ENCODE data around the gene NXPH3.

NXPH3 gene

GRCh38 chr17:49629447-49629846, 53.8 kb downstream of the NXPH3 start:
- no peaks in the 10 kb centered on the region for H3K36me3 ChIP-seq (replicated peaks; ENCODE audit: insufficient read depth, low read length)
- DNase-seq: no peak
- H3K9ac ChIP-seq (ENCODE audit: low read length): no peak overlapping the region
- H3K27ac ChIP-seq (ENCODE audit: low read length): no peak overlapping the region
- no peak for TF ChIP-seq EZH2 (optimal IDR thresholded peaks at IDR 0.05; ENCODE audit: low read depth, low read length)
- TF ChIP-seq EZH2phosphoT487 (IDR thresholded peaks at IDR 0.05; ENCODE audit: low read length): no peak
- no peak for TF ChIP-seq CTCF (IDR thresholded peaks at IDR 0.05; ENCODE audit: low read length)
- no peaks in the 10 kb centered on the region for H3K9me3 ChIP-seq (replicated peaks; ENCODE audit: insufficient read depth, low read length)
- H3K9me2 ChIP-seq (replicated peaks; ENCODE audit: insufficient read depth, low read length): no peaks in the 10 kb centered on the region
- no peak overlapping the region for H2AFZ ChIP-seq (ENCODE audit: low read length)
- no peaks in the 10 kb centered on the region for H3K27me3 ChIP-seq (replicated peaks; ENCODE audit: insufficient read depth, low read length)
- H3K4me2 ChIP-seq (ENCODE audit: low read depth, low read length): no peak overlapping the region
- no peak overlapping the region for H3K4me3 ChIP-seq (ENCODE audit: low read length)
- no peaks in the 10 kb centered on the region for H3K4me1 ChIP-seq (ENCODE audit: low read length)
- no peaks in the 10 kb centered on the region for H3F3A ChIP-seq (ENCODE audit: insufficient read depth, low read length)
- H3K79me2 ChIP-seq (ENCODE audit: low read length): peaks cover 89% of the 10 kb centered on the region
- H4K20me1 ChIP-seq (ENCODE audit: insufficient read depth, low read length): no peaks in the 10 kb centered on the region

DNA sequence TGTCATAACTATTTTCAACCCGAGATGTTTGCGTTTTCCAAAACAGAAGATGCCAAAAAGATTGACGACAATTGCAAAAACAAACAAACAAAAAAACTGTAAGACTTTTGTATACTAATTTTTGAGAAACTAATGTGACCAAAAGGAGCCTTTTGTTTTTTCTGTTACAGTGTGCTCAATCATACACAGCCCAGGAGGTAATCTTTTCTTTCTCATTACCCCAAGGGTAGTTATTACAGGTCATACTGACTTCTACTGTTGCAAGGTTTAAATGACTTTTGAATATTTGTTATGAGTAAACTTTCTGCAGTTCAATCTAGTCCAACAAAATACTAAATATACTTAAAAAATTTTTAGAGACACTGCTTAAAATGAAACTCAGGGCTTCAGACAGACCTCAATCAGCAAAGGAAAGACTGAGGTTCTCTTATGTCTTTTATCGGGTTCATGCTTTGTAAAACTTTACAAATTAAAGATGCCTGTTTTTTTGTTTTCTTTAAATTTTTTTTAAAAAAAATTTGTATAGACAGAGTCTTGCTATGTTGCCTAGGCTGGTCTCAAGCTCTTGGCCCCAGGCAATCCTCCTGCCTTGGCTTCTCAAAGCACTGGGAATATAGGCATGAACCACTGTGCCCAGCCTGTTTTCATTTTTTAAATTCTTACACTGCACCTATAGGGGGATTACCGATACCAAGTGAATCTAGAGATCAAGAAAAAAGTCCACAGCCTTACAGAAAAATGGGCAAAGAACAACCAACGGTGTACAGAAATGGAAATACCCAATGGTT, 54.6 kb downstream of the NXPH3 start:
- Histone ChIP-seq H2AFZ (ENCODE audit: low read length) (no peak overlapping the region), H3K27me3 (replicated peaks; ENCODE audit: insufficient read depth, low read length) (no peaks in the 10 kb centered on the region), H3K4me1 (ENCODE audit: low read length) (no peaks in the 10 kb centered on the region), H3K9ac (ENCODE audit: low read length) (no peak overlapping the region), H3K4me3 (ENCODE audit: low read length) (no peak overlapping the region), H3K27ac (ENCODE audit: low read length) (no peak overlapping the region), H3K4me2 (ENCODE audit: low read depth, low read length) (no peak overlapping the region), H3K9me3 (replicated peaks; ENCODE audit: insufficient read depth, low read length) (no peaks in the 10 kb centered on the region), H4K20me1 (ENCODE audit: insufficient read depth, low read length) (no peaks in the 10 kb centered on the region), H3F3A (ENCODE audit: insufficient read depth, low read length) (no peaks in the 10 kb centered on the region), H3K36me3 (replicated peaks; ENCODE audit: insufficient read depth, low read length) (no peaks in the 10 kb centered on the region), H3K9me2 (replicated peaks; ENCODE audit: insufficient read depth, low read length) (no peaks in the 10 kb centered on the region), H3K79me2 (ENCODE audit: low read length) (peaks cover 87% of the 10 kb centered on the region)
- DNase-seq: no peak
- TF ChIP-seq CTCF (IDR thresholded peaks at IDR 0.05; ENCODE audit: low read length) (no peak), EZH2phosphoT487 (IDR thresholded peaks at IDR 0.05; ENCODE audit: low read length) (no peak), EZH2 (optimal IDR thresholded peaks at IDR 0.05; ENCODE audit: low read depth, low read length) (no peak)

- DNase-seq: no peak
- no peak overlapping the region for H3K27ac ChIP-seq (ENCODE audit: low read length)
- peaks cover 84% of the 10 kb centered on the region for H3K79me2 ChIP-seq (ENCODE audit: low read length)
- no peak overlapping the region for H3K4me3 ChIP-seq (ENCODE audit: low read length)
- H3K27me3 ChIP-seq (replicated peaks; ENCODE audit: insufficient read depth, low read length): no peaks in the 10 kb centered on the region
- H2AFZ ChIP-seq (ENCODE audit: low read length): no peak overlapping the region
- no peak overlapping the region for H3K9ac ChIP-seq (ENCODE audit: low read length)
- no peaks in the 10 kb centered on the region for H3K4me1 ChIP-seq (ENCODE audit: low read length)
- H4K20me1 ChIP-seq (ENCODE audit: insufficient read depth, low read length): no peaks in the 10 kb centered on the region
- no peaks in the 10 kb centered on the region for H3K36me3 ChIP-seq (replicated peaks; ENCODE audit: insufficient read depth, low read length)
- H3K9me3 ChIP-seq (replicated peaks; ENCODE audit: insufficient read depth, low read length): no peaks in the 10 kb centered on the region
- H3K4me2 ChIP-seq (ENCODE audit: low read depth, low read length): no peak overlapping the region
- TF ChIP-seq EZH2phosphoT487 (IDR thresholded peaks at IDR 0.05; ENCODE audit: low read length): no peak
- H3F3A ChIP-seq (ENCODE audit: insufficient read depth, low read length): no peaks in the 10 kb centered on the region
- no peaks in the 10 kb centered on the region for H3K9me2 ChIP-seq (replicated peaks; ENCODE audit: insufficient read depth, low read length)
These were observed 55.8 kb downstream of the NXPH3 start for GRCh38 chr17:49631496-49631895.
